Embryonic facial prominence (tissue), 1 donor: ENCODE data around the gene CDH11.

ENCODE experiments used
- DNase-seq: peaks from one replicate; pipeline ENCODE4 v3.0.0-alpha.2; 2016; ENCODE audit errors: extremely low spot score

The CDH11 gene

DNA sequence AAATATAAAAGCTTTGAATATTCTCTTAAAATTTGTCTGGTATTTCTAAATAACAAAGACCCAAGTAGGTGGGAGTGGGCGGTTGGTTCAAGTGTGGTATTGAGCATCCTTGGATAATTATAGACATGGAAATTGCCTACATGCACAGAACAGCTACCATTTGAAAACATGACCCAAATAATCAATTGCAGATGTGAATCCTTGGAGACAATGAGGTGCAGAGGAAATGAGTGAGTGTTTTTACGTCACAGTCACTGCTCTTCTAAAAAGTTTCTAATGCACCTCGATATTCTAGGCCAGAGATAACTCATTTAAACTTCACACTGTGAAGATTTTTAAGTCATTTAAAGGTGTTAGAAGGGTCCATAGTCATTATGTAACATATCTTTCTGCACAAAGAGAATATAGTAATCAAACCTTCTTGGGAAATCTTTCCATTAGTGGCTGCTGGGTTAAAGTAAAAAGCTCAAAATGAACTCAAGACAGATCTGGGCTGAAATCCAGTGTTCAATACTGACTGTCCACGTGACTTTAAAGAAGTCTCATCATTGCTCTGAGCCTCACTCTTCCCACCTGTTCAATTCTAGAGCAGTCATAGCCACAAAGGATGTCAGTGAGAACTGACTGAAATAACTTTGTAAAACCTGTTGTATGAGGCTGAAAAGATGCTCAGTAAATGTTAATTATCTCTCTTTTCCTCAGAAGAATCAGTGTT, 144.5 kb downstream of the CDH11 start:
- no peak for DNase-seq

GRCh38 chr16:64975821-64976220, 146.0 kb downstream of the CDH11 start:
- no peak for DNase-seq

GRCh38 chr16:64974381-64974780, 147.5 kb downstream of the CDH11 start:
- no peak for DNase-seq

DNA sequence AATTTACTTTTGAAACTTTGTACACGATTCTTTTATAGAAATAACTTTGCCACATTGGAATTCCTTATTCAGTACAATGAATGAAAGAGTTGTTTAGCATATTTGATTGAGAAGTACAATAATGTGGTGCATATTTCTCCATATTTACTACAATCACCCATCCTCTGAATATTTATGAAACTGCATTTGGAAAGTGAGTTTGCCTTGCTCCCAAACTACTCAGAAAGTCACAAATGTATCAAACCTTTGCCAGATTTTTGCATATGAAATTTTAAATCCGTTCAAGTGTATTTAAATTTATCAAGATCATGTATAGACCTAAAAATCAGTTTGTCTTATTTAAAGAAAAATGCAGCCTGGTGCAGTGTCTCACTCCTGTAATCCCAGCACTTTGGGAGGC, 148.7 kb downstream of the CDH11 start:
- DNase-seq = no peak

- no peak for DNase-seq
These were observed 150.7 kb downstream of the CDH11 start for GRCh38 chr16:64971171-64971570.

DNA sequence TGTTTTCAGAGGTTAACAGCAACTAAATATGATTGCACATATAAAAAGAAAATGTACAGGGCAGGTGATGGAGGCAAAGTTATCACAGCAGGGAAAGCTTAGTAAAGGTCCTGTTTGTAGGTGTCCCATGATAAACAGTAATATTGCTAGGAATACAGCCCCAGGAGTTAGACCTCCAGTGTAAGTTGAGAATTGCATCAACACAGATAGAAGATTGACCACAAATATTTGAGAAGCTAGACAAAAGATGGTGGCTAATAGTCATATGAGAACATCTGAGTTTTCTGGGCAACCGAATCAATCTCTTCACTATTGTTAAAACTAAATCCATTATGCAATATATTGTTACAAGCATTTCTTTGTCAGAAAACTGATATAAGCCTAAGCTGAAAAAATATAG, 152.6 kb downstream of the CDH11 start:
- no peak for DNase-seq

- no peak for DNase-seq
These were observed 153.3 kb downstream of the CDH11 start for GRCh38 chr16:64968539-64968938.

DNA sequence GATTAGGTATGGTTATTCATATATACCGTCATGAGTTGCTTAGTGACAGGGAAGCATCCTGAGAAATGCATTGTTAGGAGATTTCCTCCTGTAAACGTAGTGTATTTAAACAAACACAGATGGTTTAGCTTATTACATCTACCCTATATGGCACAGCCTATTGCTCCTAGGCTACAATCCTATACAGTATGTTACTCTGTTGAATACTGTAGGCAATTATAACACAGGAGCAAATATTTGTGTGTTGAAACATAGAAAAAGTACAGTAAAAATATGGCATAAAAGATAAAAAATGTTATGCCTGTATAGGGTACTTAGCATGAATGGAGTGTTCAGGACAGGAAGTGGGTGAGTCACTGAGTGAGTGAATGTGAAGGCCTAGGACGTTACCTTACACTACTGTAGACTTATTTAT, 157.7 kb downstream of the CDH11 start:
- DNase-seq = no peak

- DNase-seq = no peak
These were observed 159.1 kb downstream of the CDH11 start for GRCh38 chr16:64962786-64963185.

DNA sequence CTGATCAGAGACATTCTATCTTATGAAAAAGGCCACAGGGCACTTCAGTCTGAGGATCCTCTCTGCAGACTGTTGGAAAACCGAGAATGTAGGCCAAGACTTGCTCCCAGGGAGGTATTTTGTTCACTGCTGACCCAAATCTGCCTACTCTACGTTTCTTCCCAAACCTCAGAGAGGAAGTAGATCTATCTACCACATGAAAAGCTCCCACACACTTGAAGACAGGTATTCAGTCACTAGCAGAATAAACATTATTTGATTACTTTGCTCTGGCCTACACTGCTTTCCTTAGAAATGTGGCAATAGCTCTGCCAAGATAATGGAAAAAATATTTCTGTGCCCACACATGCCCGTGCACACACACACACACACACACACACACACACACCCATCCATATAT, 164.6 kb downstream of the CDH11 start:
- no peak for DNase-seq

DNA sequence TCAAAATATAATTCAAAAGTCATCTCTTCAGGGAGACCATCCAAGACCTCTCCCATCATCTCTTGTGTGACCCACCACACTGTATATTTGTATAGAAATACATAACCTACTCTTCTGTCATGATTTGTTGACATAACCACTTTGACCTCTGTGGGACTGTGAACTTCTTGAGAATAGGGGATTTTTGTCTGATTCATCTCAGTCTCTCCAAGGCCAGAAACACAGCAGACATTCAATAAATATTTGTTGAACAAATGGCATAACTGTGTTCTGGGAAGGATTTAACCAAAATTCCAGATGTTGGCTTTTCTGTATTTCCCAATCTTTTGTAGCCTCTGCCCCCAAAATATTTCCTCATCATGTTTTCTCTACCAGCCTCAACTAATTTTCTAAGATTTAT, 169.7 kb downstream of the CDH11 start:
- DNase-seq = no peak

DNA sequence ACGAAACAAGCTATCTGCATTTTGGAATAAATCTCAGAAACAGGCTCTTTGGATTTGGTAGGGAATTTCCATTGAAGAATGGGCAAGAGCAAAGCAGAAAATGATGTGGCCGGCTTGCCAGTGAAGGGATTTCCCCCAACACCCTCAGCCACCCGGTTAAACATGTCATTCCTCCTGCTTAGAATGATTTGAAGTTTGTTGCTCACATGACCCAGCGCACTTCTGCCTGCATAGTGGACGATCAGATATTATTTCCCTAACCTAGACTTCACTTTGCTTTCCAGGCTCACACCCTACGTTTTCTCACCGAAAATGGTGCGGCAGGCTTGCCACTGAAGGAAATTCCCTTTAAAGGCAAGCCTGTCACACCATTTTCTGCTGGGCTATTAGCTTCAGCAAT, 170.7 kb downstream of the CDH11 start:
- DNase-seq = no peak

GRCh38 chr16:64950731-64951130, 171.1 kb downstream of the CDH11 start:
- no peak for DNase-seq

GRCh38 chr16:64950262-64950661, 171.6 kb downstream of the CDH11 start:
- DNase-seq = no peak

- no peak for DNase-seq
These were observed 173.8 kb downstream of the CDH11 start for GRCh38 chr16:64948056-64948455.

DNA sequence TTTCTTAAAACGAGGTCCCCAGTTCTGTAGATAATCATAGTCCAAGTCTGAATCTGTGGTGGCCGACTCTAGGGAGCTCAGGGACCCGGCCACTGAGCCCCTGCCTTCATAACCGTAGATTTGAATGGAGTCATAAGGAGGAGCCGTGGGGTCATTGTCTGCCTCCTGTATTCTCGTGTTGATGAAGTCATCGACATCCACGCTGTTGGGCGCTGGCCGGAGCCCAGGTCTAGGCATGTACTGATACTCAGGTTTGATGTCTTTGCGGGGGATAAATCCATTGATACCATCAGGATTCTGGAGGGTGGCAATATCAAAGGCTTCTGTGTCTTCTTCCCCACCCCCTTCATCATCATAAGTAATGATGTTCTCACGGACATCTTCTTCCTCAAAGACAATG, 174.2 kb downstream of the CDH11 start:
- no peak for DNase-seq

- DNase-seq = no peak
These were observed 188.0 kb downstream of the CDH11 start for GRCh38 chr16:64933885-64934284.

DNA sequence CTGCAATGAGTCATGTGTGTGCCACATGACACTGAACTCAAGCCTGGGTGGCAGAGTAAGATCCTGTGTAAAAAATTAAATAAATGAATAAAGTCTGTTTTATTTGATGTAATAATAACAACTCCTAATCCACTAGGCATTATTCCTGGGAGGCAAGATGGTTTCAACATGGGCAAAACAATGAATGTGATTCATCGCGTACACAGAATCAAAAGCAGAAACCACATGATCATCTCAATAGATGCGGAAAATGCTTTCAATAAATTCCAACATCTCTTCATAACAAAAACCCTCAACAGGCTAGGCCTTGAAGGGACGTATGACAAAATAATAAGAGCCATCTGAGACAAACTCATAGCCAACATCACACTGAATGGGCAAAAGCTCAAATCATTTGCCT, 195.4 kb downstream of the CDH11 start:
- DNase-seq = no peak

DNA sequence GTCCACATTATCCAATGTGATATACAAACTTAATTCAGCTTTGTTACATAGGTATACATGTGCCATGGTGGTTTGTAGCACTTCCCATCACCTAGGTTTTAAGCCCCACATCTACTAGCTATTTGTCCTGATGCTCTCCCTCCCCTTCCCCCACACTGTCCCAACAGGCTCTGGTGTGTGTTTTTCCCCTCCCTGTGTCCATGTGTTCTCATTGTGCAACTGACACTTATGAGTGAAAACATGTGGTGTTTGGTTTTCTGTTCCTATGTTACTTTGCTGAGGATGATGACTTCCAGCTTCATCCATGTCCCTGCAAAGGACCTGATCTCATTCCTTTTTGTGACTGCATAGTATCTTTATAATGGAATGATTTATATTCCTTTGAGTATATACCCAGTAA, 196.7 kb downstream of the CDH11 start:
- DNase-seq = no peak

- DNase-seq = no peak
These were observed 197.8 kb downstream of the CDH11 start for GRCh38 chr16:64924086-64924485.

DNA sequence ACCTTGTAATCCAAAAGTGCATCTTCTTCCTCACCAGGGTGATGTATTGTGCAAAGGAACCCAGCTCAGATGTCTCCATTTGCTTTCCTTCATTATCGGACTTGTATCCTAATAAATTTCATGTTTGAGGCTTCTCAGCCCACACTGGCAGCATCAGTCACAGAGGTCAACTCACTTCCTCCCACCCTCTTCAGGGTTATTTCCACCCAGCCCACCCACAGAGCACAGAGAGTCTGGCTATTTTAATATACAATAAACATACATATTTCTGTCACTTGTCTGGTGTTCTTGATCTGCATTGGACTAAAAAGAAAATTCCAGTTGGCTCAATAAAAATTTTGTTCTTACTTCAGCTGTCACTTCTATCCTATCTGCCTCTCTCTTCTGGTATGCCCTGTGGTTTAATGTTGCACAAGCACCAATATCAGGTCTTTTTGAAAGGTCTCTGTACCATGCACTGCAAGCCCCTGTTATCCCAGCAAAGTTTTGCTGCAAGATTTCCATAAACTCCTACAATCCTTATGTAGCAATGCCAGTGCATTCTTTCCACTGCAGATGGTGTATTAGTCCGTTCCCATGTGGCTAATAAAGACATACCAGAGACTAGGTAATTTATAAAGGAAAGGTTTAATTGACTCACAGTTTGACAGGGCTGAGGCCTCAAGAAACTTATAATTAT, 201.8 kb downstream of the CDH11 start:
- DNase-seq = no peak

DNA sequence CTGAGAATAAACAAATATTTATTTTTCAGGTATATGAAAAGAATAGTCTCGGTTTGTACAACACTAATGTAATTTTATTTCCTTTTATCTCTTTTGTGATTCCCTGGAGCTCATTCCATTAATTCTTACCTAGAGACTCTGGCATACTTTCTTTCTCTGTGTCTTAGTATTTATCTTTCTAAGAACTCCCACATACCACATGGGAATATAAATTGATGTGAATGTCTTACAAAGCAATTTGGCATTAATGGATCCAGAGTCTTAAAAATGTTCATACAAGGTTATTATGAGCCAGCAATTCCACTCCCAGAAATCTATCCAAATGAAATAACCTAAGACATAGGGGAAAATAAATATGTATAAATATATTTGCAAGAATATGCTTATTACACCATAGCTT, 202.7 kb downstream of the CDH11 start:
- DNase-seq = no peak

DNA sequence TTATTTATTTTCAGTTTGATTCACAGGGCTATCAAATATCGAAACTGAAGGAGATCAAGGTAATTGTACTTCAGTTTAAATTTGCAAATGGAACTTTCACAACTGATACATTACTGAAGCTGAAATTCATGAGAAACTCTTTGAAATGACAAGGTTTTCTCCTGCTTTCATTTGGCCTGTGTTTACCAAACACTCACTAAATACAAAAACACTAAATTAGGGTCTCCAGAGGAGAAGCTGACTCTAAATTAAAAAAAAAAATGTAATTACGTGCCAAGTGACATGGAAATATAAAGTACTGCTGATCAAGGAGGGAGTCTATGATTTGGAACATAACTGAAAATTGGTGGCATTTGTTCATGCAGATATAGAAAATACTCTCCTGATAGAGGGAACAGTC, 205.8 kb downstream of the CDH11 start:
- DNase-seq = no peak

DNA sequence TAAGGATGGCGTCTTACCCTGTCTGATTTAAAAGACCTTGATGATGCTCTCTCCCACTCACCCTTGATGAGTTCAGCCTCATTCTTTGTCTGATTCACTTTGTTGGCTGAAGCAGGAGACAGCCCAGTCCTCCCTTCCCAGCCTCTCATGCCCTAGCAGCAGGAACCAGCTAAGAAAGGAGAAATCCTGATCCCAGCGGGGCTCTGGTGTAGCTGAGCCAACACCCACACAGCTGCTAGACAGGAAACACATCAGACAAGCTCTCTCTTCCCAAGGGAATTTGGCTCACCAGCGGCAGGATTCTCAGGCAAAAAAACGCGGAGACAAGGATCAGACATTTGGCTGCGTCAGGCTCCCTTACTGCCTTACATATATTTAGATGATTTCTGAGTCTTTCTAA, 211.5 kb downstream of the CDH11 start:
- no peak for DNase-seq
